Thoracic aorta (tissue), 2 donors: ENCODE measurements around the gene NUP50. TPM values are rescaled to one million over a fixed set of nuclear protein-coding genes. Genes with fewer than 3 reads are reported as not detected.

Source experiments
- ATAC-seq: fragments of 150-250 bp; one replicate; pipeline ENCODE4 v1.8.0; 2017; ENCODE audit warnings: low read depth; ENCODE audit not compliant: insufficient number of reproducible peaks, low FRiP score
- DNase-seq: peaks from one replicate; pipeline ENCODE4 v3.0.0-alpha.2; 2020; ENCODE audit warnings: low spot score
- H3K27ac ChIP-seq, 2 donors: fragments of 200-600 bp; sonication (generic); 1 replicate in 1 of 2; 2 replicates in 1 of 2; pipeline ENCODE4 v1.5.1; 2016; ENCODE audit warnings: mild to moderate bottlenecking in 2 of 2, moderate library complexity in 2 of 2
- H3K27me3 ChIP-seq: fragments of 200-600 bp; sonication (generic); replicated peaks from 2 replicates; pipeline ENCODE4 v1.6.0; 2016; ENCODE audit warnings: mild to moderate bottlenecking; ENCODE audit not compliant: insufficient read depth
- H3K36me3 ChIP-seq: fragments of 200-600 bp; sonication (generic); one replicate; pipeline ENCODE4 v1.5.1; 2016
- H3K4me1 ChIP-seq, 2 donors: fragments of 200-600 bp; sonication (generic); 1 replicate in 1 of 2; 2 replicates in 1 of 2; pipeline versions ENCODE4 v1.5.1 to v1.6.0; 2016; ENCODE audit warnings: low read depth in 2 of 2, mild to moderate bottlenecking in 1 of 2; ENCODE audit not compliant: control insufficient read depth in 1 of 2
- H3K4me3 ChIP-seq: fragments of 200-600 bp; sonication (generic); 2 replicates; pipeline ENCODE4 v1.5.1; 2016; ENCODE audit warnings: mild to moderate bottlenecking
- H3K9me3 ChIP-seq: fragments of 200-600 bp; sonication (generic); 2 replicates; pipeline ENCODE4 v1.5.1; 2016
- total RNA-seq, 2 donors: library from RNA; depleted of rRNA; stranded (reverse); fragments of >200 nt; gene quantifications; one replicate each; pipeline versions ENCODE4 v1.1.0 to v1.2.3, GENCODE V29; 2016
- TF ChIP-seq, protein P1 (sequence below): fragments of 200-600 bp; sonication (generic); IDR thresholded peaks from one replicate; pipeline ENCODE4 v1.5.1; 2019; ENCODE audit warnings: antibody characterized with exemption

The NUP50 gene
- total RNA-seq, 2 donors from 2014 or later, result 27.8 to 31.6 TPM

DNA sequence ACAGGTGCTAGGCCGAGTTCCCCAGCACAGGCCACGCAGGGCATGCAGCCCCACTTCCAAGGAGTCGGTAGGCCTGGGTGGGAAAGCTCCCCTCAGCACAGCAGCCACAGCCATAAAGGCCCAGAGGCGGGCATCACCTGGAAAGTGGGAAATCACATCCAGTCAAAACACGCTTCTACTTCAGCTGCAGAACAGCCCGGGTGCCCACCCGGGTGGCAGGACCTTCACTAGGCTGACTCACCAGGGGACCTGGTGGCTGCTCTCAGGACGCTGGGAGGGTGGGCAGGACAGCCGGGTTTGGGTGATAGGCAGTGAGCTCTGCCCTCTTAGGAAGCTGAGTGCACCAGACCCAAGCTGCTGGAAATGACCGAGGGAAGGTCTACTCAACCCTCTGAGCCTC lies 69.7 kb downstream of the NUP50 start:
- TF ChIP-seq, protein P1, sequence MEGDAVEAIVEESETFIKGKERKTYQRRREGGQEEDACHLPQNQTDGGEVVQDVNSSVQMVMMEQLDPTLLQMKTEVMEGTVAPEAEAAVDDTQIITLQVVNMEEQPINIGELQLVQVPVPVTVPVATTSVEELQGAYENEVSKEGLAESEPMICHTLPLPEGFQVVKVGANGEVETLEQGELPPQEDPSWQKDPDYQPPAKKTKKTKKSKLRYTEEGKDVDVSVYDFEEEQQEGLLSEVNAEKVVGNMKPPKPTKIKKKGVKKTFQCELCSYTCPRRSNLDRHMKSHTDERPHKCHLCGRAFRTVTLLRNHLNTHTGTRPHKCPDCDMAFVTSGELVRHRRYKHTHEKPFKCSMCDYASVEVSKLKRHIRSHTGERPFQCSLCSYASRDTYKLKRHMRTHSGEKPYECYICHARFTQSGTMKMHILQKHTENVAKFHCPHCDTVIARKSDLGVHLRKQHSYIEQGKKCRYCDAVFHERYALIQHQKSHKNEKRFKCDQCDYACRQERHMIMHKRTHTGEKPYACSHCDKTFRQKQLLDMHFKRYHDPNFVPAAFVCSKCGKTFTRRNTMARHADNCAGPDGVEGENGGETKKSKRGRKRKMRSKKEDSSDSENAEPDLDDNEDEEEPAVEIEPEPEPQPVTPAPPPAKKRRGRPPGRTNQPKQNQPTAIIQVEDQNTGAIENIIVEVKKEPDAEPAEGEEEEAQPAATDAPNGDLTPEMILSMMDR, result no peak
- Histone ChIP-seq H3K9me3 (no peaks in the 10 kb centered on the region), H3K4me3 (no peak overlapping the region), H3K36me3 (no peaks in the 10 kb centered on the region), H3K27ac (no peak overlapping the region), H3K27me3 (no peaks in the 10 kb centered on the region), H3K4me1 (no peaks in the 10 kb centered on the region)
- ATAC-seq (no peak), DNase-seq (no peak)

DNA sequence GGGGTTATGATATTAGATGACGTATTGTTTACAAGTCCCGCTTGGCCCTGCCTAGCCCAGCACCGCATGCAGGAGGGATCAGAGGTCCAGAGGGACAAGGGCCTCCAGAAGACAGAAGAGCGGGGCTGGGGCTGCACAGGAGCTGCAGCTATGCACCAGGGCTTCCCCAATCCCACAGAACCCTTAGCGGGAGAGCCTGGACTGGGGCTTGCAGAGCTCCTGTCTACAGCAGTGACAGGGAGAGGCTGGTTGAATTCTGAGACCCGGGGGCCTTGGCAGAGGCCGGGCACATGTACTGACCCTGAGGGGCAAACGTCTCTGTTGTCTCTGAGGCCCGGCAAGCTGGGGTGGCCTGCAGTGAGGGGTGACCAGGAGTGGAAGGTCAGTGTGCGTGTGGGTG lies 70.1 kb downstream of the NUP50 start:
- Histone ChIP-seq H3K27ac (no peak overlapping the region), H3K27me3 (no peaks in the 10 kb centered on the region), H3K36me3 (no peaks in the 10 kb centered on the region), H3K9me3 (no peaks in the 10 kb centered on the region), H3K4me1 (peaks cover 0 to 4% of the 10 kb centered on the region in 2 donors), H3K4me3 (no peak overlapping the region)
- ATAC-seq (no peak), DNase-seq (no peak)
- TF ChIP-seq, protein P1, result no peak

DNA sequence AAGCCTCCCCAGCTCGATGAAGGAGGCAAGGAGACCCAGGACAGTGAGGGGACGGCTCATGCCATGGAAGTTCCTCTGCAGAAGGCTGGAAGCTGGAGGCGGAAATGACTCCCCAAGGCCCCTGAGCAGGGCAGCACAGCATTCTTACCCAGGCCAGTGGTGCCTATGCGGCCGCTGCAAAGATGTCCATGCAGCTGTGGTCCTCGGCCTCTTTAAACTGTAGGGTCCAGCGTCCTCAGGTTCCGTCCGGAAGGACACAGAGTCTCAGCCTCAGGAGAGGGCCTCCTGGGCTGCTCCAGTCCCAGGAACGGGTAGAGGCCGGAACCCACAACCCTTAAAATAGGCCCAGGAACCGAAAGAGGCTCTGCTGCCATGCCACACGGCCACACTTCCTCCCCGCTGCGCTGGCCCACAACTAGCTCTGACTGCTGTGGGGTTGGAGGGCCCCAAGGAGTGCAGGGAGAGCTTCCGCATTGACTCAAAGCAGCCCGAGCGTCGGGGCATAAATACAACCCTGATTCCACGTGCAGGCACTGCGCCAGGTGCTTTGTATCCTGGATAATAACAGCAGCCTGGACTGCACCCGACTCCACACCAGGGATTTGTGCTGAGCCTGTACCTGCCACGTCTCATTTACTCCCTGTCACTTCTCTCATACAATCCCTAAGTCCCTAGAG lies 71.5 kb downstream of the NUP50 start:
- Histone ChIP-seq H3K4me1 (peaks cover 10 to 18% of the 10 kb centered on the region in 2 donors), H3K9me3 (no peaks in the 10 kb centered on the region), H3K27me3 (no peaks in the 10 kb centered on the region), H3K27ac (no peak overlapping the region), H3K4me3 (no peak overlapping the region), H3K36me3 (no peaks in the 10 kb centered on the region)
- DNase-seq (no peak), ATAC-seq (no peak)
- TF ChIP-seq, protein P1, result no peak

DNA sequence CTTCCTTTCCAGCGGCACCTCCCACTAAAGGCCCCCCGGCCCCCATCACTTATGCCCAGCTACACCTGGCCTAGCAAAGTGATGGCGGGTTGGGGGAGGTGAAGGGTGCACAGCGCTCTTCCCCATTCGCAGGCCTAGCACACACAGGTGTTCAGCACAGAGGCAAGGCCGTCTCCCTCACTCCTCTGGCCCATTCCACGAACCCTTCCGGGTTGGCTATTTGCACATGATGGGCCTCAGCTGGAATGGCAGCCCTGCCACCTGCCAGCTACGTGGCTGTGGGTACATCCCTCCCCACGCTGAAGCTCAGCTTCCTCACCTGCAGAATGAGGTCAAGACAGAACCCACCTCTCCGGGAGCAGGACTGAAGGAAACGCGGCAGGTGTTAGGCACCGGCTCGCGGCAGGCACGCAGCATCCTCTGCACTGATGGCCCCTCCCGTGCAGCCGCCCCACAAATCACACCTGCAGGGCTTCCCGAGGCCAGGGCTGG lies 72.2 kb downstream of the NUP50 start:
- Histone ChIP-seq H3K27ac (no peak overlapping the region), H3K4me3 (no peak overlapping the region), H3K27me3 (no peaks in the 10 kb centered on the region), H3K9me3 (no peaks in the 10 kb centered on the region), H3K36me3 (no peaks in the 10 kb centered on the region), H3K4me1 (peaks cover 10 to 19% of the 10 kb centered on the region in 2 donors)
- TF ChIP-seq, protein P1, result no peak
- no peak for DNase-seq
- no peak for ATAC-seq

DNA sequence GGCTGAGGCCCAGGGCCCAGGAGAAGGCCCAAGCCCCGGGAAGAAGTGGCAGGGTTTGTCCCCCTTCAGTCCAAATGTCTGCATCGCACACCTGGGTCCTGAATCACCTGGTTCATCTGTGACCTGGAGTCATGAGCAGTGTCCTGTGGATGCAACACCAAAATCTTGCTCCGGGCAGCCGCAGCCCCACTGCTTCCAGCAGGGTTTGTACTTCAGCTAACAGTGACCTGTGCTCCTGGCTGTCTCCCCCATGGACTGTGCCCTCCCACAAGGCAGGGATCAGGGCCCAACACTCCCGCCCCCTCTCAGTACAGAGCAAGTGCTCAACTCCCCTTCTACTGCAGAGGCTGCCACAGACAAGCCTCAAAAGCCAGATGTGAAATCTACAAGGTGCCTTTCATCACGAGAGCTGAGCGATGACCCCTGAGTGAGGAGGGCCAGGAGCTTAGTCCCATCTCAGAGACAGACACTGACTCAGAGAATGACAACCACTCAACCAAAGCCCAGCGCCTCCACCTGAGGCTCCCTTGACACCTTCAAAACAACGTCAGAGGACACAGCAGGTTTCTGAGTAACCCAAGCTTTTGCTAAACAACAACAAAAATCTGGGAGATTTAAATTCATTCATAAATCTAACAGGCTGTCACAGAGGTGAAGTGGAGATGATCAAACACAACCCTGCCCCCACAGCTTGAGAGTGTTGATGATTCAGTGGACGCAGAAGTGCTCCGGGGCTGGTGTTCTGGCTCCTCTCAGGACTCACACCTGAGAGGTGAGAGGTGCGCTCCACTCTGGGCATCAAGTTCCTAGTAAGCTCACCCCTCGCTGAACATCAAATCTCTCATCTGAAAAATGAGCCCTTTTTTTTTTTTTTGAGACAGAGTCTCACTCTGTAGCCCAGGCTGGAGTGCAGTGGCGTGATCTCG lies 73.6 kb downstream of the NUP50 start:
- no peak for ATAC-seq
- no peaks in the 10 kb centered on the region for H3K27me3 ChIP-seq
- no peak for DNase-seq
- H3K4me3 ChIP-seq, result no peak overlapping the region
- TF ChIP-seq, protein P1, result no peak
- peaks cover 10 to 23% of the 10 kb centered on the region in 2 donors for H3K4me1 ChIP-seq
- no peak overlapping the region for H3K27ac ChIP-seq
- no peaks in the 10 kb centered on the region for H3K36me3 ChIP-seq
- H3K9me3 ChIP-seq, result no peaks in the 10 kb centered on the region
